Inferior parietal cortex (tissue), 1 donor: ENCODE results near the gene LRRC34.

Experiments used
- DNase-seq: peaks from one replicate; pipeline ENCODE4 v3.0.0-alpha.2; 2016; ENCODE audit errors: extremely low spot score

LRRC34 gene

DNA sequence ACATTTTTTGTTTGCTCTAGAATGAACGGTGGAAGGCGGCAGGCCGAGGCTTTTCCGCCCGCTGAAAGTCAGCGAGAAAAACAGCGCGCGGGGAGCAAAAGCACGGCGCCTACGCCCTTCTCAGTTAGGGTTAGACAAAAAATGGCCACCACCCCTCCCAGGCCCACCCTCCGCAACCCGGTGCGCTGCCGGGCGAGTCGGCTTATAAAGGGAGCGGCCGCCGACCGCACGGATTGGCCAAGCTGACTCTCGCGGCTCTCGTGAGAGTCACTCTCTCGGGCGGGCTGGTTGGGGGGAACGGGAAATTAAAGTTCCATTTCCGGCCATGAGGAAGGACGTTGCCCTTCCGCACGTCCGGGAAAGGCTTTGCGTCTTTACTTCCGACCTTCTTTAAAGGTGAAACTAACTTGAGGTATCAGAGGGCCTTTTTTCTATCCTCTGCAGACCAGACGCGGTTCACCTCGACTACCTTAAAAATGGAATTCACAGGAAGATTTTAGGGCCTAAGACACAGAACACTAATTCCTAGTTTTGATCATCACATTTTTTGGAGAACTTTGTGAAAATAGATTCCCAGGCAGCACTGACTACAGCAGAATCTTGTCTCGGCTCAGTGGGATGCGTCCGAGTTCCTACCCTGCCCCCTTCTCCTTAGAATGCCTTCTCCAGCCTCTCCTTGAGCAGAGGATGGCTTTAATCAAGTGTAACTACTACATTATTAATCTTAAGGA lies 47.7 kb downstream of the LRRC34 start, which contains the start of gene TERC:
Gene TERC (minus strand): TSS at position 179 of the 731 bp plus-strand sequence.
- peak; percentile 91 for DNase-seq

DNA sequence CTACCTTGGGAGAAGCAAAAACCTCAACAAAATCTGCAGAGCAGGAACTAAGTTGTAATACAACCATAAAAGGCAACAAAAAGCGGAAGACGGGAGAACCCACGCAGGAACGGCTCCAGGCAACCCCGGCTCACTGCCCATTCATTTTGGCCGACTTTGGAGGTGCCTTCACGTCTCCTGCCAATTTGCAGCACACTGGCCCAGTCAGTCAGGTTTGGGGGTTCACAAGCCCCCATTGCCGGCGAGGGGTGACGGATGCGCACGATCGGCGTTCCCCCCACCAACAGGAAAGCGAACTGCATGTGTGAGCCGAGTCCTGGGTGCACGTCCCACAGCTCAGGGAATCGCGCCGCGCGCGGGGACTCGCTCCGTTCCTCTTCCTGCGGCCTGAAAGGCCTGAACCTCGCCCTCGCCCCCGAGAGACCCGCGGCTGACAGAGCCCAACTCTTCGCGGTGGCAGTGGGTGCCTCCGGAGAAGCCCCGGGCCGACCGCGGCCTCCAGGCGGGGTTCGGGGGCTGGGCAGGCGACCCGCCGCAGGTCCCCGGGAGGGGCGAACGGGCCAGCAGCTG lies 48.3 kb downstream of the LRRC34 start:
- peak; percentile 65 for DNase-seq

DNA sequence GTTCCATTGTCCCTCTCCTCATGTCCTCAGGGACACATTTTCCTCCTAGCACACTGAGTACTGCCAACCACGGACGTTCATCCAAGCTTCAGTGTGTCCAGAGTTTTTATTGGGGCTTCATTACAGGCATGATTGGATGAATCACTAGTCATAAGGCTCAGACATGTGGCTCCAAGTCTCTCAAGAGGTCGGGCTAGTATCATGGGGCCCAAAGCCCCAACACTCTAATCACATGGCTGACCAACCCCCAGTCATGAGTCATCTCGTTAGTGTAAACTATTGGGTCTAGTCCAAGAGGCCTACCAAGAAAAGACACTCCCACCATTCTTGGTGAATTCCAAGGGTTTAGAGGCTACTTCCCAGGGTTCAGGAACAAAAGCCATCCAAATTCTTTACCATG lies 52.2 kb downstream of the LRRC34 start:
- DNase-seq = no peak

DNA sequence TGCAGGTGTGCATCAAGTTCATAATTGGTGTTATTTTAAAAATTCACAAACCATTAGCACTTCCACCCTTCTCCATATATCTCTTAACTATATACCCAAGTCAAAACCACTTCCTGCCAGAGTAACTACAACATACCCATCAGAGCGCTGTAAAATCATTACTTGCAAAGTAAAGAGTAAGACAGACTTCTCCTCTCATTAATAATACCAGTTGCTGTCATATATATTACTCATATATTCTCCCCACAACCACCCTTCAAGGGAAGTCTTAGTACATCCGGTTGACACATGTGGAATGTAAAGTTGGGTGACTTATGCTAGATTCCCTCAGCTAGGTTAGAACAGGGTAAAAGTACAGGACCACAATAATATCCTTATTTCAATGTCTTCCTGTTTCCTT lies 53.4 kb downstream of the LRRC34 start:
- no peak for DNase-seq

DNA sequence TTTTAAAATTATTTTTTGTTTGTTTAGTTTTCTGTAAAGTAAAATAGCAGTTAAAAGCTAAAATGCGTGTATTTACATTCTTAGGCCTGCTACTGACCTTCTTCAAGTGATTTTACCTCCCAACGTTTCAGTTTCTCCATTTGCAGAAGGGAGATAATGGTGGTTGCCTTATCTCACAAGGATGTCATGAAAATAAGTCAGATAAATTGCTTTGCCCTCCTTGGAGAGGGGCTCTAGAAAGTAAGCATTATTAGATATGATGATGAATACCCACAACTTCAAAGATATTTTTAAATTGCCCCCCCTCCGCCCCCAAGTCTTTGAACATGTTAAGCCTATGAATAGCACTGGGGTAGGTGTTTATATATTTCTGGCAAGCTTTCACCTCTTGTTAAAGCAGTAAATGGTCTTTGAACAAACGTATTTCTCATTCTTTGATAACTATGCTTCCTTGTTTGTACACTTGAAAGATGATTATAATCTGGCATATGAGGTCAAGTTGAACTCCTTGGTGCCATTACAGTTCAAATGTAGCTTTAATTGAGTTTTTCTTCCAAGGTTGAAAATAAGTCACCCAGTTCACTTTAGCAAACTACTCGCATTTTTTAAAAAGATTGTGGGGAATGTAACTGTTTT lies 54.2 kb downstream of the LRRC34 start:
- no peak for DNase-seq

DNA sequence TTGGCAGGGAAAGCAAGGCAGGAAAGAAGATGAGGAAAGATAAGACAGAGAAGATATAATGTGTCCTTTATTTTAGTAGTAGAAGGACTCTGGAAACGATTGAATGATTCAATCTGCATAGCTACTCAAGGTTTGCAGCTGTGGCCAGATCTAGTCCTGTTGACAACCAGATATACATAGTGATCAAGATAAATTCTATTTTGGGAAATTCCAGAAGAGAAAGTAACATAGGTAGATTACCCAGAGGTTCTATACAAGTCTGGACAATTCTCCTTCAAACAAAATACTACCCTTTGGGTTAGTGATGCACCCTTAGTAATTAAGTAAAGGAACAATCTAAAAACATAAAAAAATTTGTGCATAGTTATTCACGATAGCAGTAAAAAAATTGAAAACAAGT lies 57.2 kb downstream of the LRRC34 start:
- no peak for DNase-seq

DNA sequence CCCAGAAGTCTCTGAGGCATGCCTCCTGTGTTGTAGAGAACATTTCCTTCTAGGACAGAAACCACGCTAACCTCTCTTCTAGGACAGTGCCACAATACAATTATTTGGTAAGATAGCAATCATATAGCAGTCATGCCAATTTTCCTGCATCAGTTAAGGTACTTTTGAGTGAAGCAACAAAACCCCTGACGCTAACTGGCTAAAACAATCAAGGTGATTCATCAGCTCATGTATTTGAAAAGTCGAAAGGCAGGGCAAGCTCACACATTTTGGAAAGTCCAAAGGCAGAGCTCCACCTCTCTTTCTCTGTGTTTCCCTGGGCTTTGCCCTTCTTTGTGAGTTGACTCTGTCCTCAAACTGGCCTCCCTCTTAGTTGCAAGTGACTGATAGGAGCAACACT lies 58.0 kb downstream of the LRRC34 start:
- DNase-seq = no peak

DNA sequence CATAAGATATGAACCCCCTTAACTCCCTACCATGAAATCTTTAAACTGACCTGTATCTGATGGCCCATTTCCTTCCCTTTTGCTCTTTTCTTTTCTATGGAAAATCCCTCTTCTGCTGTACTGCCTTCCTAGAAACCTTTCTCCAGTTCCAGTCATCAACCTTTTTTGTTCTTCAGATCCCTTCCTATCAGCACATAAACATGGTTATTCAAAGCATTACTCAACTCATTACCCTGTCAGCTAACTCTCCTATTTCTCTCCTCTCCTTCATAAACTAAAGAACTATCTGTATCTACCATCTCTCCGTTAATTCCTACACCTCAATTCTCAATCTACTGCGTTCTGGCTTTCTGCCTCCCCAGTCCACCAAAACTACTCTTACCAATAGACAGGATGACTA lies 60.8 kb downstream of the LRRC34 start:
- DNase-seq = no peak

DNA sequence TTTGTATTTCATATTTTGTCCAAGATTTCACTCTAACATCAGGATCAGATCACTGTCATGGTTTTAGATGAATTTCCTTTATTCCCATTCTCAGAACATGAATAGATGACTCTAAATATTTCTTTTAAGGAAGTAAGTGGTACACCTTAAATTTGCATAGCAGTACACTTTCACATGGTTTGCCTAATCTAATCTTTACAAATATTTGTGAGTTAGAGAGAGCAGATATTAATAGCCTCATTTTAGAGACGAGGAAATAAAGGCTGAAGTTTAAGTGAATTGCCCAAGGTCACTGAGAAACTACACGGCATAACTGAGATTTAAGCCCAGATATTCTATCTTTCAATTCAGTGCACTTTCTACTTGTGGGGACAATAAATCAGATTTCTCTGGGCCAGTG lies 62.0 kb downstream of the LRRC34 start:
- DNase-seq = no peak

DNA sequence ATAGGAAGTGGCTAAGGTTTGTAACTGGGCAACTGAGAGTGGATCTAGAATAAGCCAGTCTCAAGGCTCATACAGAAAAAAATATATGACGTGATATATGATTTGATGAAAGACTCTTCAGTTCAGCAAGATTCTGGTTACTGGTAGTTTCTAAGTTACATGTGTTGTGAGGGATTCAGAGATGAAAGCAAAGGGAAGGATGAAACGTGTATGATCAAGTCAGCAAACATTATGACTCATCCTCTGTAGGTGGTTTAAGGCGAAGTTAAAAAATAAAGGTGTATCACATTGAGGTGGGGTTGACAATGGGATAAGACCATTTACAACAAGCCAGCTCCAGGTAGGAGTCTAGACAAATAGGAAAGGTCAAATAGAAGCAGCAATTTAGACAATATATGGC lies 64.0 kb downstream of the LRRC34 start:
- no peak for DNase-seq

DNA sequence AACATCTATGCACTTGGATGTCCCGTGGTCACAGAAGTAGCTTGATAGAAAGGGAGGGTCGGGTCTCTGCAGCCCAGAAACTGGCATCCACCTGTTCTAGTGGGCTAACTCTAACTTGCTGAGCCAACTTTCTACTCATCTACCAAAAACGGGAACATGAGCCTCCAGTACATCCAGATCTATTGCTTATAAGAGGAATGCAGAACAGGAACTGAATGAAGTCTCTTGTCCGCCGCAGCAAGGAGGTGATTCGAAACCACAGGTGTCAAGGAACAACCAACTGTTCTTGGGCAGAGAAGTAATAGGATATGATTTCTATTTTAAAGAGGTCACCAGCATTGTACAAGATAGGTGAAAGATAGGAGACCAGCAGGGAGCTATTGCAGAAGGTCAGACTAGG lies 65.8 kb downstream of the LRRC34 start:
- DNase-seq = no peak

DNA sequence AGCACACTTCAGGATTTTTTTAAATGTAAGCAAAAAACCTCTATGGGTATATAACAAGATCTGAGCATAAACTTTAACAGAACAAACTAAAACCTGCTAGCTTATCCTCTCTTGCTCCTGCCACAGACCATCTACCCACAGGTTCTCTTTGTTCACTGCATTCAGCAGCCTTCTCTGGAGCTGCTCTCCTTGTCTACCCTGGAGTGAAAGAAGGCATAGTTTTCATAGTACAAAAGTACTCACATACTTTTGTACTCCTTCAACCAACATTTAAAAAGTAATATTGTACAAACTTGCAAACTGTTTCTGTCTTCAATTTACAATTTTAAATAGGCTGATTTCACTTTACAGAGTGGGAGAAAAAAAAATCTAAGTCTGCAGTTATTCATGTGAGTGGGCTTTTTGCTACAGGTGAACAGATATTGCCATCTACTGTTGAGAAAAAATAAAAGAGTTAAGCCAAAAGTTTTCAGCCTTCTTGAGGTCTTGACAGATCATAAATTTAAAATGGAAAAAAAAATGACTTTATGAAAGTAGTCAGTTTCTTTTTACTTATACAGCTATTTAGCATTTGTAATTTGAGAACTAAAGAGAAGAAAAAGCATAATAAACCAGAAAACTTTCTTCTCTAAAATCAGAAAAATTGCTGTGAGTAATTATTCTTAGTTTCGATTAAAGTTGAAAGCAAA lies 68.2 kb downstream of the LRRC34 start:
- DNase-seq = no peak
